AG04449 (cell line): ENCODE measurements around the gene CCER1.

Experiments
- CTCF ChIA-PET: fragments of 350-600 bp; formaldehyde crosslinking; extraction: SDS; loops from one replicate; lab custom pipeline; 2021; ENCODE audit warnings: antibody characterized with exemption; lab: Yijun Ruan, JAX
- POLR2A ChIA-PET: fragments of 400-600, 350-600 bp; formaldehyde crosslinking; extraction: SDS; loops from one replicate; lab custom pipeline; 2020; ENCODE audit warnings: antibody characterized with exemption, inconsistent platforms; lab: Yijun Ruan, JAX
- DNase-seq: peaks from one replicate; pipeline ENCODE4 v3.0.0-alpha.2; 2010; ENCODE audit warnings: low read depth, low spot score
- H3K4me3 ChIP-seq: 2 replicates; pipeline ENCODE4 v1.5.1; 2011; ENCODE audit warnings: low read depth, mild to moderate bottlenecking, control low read depth, low read length
- TF ChIP-seq, protein P1 (sequence below): IDR thresholded peaks from one replicate; pipeline ENCODE4 v1.5.1; 2011; ENCODE audit warnings: mild to moderate bottlenecking, moderate library complexity, low read length, control low read depth, inconsistent platforms; ENCODE audit not compliant: insufficient read depth; ENCODE audit errors: missing control alignments

The CCER1 gene

DNA sequence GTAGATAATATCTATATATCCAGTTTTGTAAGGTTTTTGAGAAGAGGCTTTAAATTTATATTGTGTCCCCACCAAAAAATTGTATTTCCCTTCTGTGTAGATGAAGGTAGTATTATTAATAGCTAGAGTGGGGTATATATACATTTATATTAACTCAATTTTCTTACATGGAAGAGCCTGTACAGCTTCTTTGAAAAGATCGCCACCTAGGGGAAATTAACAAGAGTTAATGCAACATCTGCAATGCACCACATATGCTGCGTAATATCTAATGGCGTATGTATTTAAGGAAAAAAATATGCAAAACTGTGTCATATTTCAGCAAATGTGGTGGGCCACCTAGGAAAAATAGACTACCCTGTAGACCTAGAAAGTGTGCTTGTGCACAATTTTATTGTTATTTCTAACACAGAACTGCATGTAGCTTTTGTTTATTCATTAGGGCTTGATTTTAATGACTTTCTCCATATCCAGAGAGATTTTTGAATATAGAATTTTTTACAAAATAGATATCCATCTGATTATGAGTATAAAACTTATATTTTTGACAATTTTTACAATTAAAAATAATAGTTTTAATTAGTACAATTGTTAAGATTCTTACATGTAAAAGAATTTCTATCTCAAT, 14.0 kb downstream of the CCER1 start:
- ChIA-PET CTCF (interaction anchor here (0.6 to 9.2 kb wide), 36 partner anchors 9 to 1470 kb away, joined by 3 to 89 read pairs (median 4); partner anchors contain the start of gene CCER1), POLR2A (interaction anchor here (1.0 kb wide), 1 partner anchor 1232 kb away, joined by 3 read pairs; no protein-coding TSS in a partner anchor)
- DNase-seq, result no peak
- TF ChIP-seq, protein P1, sequence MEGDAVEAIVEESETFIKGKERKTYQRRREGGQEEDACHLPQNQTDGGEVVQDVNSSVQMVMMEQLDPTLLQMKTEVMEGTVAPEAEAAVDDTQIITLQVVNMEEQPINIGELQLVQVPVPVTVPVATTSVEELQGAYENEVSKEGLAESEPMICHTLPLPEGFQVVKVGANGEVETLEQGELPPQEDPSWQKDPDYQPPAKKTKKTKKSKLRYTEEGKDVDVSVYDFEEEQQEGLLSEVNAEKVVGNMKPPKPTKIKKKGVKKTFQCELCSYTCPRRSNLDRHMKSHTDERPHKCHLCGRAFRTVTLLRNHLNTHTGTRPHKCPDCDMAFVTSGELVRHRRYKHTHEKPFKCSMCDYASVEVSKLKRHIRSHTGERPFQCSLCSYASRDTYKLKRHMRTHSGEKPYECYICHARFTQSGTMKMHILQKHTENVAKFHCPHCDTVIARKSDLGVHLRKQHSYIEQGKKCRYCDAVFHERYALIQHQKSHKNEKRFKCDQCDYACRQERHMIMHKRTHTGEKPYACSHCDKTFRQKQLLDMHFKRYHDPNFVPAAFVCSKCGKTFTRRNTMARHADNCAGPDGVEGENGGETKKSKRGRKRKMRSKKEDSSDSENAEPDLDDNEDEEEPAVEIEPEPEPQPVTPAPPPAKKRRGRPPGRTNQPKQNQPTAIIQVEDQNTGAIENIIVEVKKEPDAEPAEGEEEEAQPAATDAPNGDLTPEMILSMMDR, result peak; percentile 51
- no peak overlapping the region for H3K4me3 ChIP-seq

DNA sequence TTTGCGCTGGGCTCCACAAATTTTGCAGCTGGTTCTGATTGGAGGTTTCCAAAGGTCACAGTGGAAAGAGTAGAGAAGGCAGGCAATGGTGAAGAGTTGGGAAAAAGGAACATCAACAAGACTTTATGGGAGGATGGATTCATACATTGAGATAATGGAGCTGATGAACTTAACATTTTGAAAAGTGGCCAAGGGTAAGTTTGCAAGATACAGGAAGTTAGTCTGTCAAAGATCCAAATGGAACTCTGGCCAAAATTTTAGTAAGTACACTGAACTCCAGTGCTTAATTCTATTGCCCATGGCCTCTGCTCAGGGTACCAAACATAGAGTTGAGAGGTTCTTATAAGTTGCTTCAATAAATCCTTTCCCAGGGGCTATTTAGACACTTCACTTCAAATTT, 15.6 kb downstream of the CCER1 start:
- POLR2A ChIA-PET, result no interaction called here
- TF ChIP-seq, protein P1, result no peak
- CTCF ChIA-PET, result interaction anchor here (1.2 to 4.2 kb wide), 3 partner anchors 236 to 1396 kb away, joined by 3 to 37 read pairs (median 16); no protein-coding TSS in a partner anchor

DNA sequence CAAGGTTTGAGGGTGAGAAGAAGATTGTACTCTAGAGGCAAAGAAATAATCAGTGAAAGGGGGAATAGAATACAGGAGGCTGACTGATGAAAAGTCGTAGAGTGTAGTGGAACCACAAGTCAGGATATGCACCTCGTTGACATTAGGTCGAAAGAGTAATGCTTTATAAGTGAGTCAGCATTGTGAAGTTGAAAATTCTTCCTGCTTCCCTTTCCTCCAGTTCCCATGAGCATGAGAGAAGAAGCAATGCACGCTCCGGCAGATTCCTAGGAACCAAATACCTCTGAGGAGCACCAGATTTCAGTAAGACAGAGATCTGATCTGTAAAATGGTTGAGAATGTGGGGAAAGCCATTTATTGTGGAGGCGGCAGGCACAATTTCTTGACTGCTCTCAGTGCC, 16.5 kb downstream of the CCER1 start:
- TF ChIP-seq, protein P1, result no peak
- POLR2A ChIA-PET, result no interaction called here
- H3K4me3 ChIP-seq, result no peak overlapping the region
- DNase-seq, result no peak
- CTCF ChIA-PET, result interaction anchor here (0.7 kb wide), 1 partner anchor 243 kb away, joined by 3 read pairs; no protein-coding TSS in a partner anchor

More for the DNA sequence above, 15.6 kb downstream of the CCER1 start:
- DNase-seq, result no peak
- H3K4me3 ChIP-seq, result no peak overlapping the region

DNA sequence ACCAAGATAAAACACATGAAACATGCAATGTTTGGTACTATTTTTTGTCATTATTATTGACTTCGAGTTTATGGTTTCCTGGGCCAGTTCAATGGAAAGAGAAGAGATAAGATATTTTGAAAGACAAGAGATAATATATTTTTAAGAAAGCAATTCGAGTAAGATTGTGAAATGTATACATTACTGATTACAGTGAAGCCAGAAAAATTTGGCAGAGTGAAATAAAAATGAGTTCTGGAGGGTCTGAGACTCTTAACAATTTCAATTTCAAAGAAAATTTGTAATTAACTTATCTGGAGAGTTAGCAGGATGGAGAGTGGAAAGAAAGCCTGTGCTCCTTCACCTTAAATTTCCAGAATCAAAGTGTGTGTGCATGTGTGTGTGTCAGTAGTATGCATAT, 17.3 kb downstream of the CCER1 start:
- TF ChIP-seq, protein P1, result no peak
- CTCF ChIA-PET, result no interaction called here
- no peak overlapping the region for H3K4me3 ChIP-seq
- POLR2A ChIA-PET, result no interaction called here
- no peak for DNase-seq

DNA sequence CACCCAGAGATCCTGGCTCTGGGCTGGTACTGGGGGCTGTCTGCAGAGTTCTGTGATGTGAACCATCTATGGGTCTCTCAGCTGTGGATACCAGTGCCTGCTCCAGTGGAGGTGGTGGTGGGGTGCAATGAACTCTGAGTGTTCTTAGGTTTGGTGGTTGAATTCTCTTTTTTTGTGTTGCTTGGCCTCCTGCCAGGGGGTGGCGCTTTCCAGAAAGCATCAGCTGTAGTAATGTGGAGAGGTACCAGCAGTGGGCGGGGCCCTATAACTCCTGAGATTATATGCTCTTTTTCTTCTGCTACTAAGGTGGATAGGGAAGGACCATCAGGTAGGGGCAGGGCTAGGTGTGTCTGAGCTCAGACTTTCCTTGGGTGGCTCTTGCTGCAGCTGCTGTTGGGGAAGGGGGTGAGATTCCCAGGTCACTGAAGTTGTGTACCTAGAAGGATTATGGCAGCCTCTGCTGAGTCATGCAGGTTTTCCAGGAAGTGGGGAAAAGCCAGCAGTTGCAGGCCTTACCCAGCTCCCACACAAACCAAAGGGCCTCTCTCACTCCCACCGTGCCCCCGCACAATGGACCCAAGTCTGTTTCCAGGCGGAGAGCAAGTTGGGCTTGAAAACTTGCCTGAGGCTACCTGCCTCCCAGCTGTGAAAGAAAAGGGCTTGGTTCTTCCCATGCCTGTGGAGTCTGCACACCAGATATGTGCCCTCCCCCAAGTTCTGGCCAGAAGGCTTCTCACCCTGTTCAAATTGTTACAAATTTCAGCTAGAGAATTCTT, 18.6 kb downstream of the CCER1 start:
- no peak overlapping the region for H3K4me3 ChIP-seq
- POLR2A ChIA-PET, result no interaction called here
- CTCF ChIA-PET, result interaction anchor here (0.7 to 1.8 kb wide), 6 partner anchors 7 to 1393 kb away, joined by 3 to 5 read pairs (median 4); no protein-coding TSS in a partner anchor
- DNase-seq, result no peak
- TF ChIP-seq, protein P1, result no peak

DNA sequence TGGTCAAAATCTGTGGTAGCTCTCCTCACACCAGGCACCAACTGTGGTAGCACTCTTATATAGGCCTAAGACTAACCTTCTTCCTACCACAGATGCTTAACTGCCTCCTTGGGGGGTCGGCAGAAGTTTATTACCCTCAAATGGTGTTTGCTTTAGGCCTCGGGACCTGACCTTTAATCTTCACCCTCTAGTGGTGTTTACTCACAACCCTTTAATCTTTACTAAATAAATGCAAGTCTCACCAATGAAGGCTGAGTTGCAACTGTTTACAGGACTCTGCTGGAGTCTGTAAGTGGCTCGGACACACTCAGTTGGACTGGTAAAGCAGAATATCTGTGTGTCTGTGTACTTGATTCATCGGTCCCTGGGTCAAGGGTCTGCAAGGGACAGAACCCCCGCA, 29.4 kb downstream of the CCER1 start:
- TF ChIP-seq, protein P1, result no peak
- no peak for DNase-seq
- ChIA-PET CTCF (interaction anchor here (1.2 to 1.6 kb wide), 2 partner anchors 16 to 20 kb away, joined by 3 read pairs; no protein-coding TSS in a partner anchor), POLR2A (no interaction called here)
- H3K4me3 ChIP-seq, result no peak overlapping the region
